Measurements from ENCODE around the gene SPATA6L. TPM values are rescaled to one million over a fixed set of nuclear protein-coding genes. Genes with fewer than 3 reads are reported as not detected.

Gene SPATA6L
- total RNA-seq, 2 donors from 2014 or later: 3.6 to 10.9 TPM

- H3K9me3 ChIP-seq: no peaks in the 10 kb centered on the region
- DNase-seq (no peak), ATAC-seq (no peak)
- no peak overlapping the region for H3K4me3 ChIP-seq
- H3K27ac ChIP-seq: no peak overlapping the region
- 100% methylated on average over 1 of the region's 1 CpG for WGBS, 2 donors
- H3K27me3 ChIP-seq: no peaks in the 10 kb centered on the region
- no peaks in the 10 kb centered on the region for H3K36me3 ChIP-seq (replicated peaks in 1 of 2; ENCODE audit: insufficient read depth in 1 of 2, low read depth in 2 of 2)
- H3K4me1 ChIP-seq: peaks cover 5% of the 10 kb centered on the region
- TF ChIP-seq, protein P1, sequence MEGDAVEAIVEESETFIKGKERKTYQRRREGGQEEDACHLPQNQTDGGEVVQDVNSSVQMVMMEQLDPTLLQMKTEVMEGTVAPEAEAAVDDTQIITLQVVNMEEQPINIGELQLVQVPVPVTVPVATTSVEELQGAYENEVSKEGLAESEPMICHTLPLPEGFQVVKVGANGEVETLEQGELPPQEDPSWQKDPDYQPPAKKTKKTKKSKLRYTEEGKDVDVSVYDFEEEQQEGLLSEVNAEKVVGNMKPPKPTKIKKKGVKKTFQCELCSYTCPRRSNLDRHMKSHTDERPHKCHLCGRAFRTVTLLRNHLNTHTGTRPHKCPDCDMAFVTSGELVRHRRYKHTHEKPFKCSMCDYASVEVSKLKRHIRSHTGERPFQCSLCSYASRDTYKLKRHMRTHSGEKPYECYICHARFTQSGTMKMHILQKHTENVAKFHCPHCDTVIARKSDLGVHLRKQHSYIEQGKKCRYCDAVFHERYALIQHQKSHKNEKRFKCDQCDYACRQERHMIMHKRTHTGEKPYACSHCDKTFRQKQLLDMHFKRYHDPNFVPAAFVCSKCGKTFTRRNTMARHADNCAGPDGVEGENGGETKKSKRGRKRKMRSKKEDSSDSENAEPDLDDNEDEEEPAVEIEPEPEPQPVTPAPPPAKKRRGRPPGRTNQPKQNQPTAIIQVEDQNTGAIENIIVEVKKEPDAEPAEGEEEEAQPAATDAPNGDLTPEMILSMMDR (IDR thresholded peaks at IDR 0.05): no peak
- no peak for TF ChIP-seq POLR2A (IDR thresholded peaks at IDR 0.05)
- intact Hi-C loops (cut with DNase I): no loop called here
These were observed 5.5 kb upstream of the SPATA6L start for GRCh38 chr9:4671737-4672136.

GRCh38 chr9:4670591-4670990 is 4.3 kb upstream of the SPATA6L start:
- no peaks in the 10 kb centered on the region for H3K27me3 ChIP-seq

DNA sequence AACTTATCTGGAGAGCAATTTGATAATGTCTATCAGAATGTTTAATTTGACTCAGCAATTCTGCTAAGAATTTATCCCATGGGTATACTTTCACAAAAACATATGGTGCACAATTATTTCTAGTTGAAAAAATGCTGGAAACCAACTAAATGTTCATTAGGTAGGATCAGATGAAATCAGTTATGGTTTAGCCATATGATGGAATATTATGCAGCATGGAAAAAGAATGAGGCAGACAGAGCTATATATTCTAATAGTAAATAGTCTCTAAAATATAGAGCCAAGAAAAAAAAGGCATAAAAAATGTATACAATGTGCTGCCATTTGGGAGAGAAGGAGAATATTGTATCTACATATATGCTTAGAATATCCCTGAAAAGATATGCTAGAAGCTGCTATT is 3.6 kb upstream of the SPATA6L start:
- H3K27ac ChIP-seq: no peak overlapping the region
- intact Hi-C loops (cut with DNase I): no loop called here
- H3K36me3 ChIP-seq (replicated peaks in 1 of 2; ENCODE audit: insufficient read depth in 1 of 2, low read depth in 2 of 2): no peaks in the 10 kb centered on the region
- no peak for TF ChIP-seq POLR2A (IDR thresholded peaks at IDR 0.05)
- TF ChIP-seq, protein P1 (IDR thresholded peaks at IDR 0.05): no peak
- no peak for ATAC-seq
- no peak overlapping the region for H3K4me3 ChIP-seq
- no peak for DNase-seq
- no peaks in the 10 kb centered on the region for H3K9me3 ChIP-seq
- no peaks in the 10 kb centered on the region for H3K27me3 ChIP-seq
- H3K4me1 ChIP-seq: peaks cover 17% of the 10 kb centered on the region

More at GRCh38 chr9:4670591-4670990, 4.3 kb upstream of the SPATA6L start:
- Histone ChIP-seq H3K9me3 (no peaks in the 10 kb centered on the region), H3K4me3 (no peak overlapping the region), H3K4me1 (peaks cover 10% of the 10 kb centered on the region), H3K36me3 (replicated peaks in 1 of 2; ENCODE audit: insufficient read depth in 1 of 2, low read depth in 2 of 2) (no peaks in the 10 kb centered on the region), H3K27ac (no peak overlapping the region)
- intact Hi-C loops (cut with DNase I): no loop called here
- DNase-seq (no peak), ATAC-seq (no peak)
- no peak for TF ChIP-seq POLR2A (IDR thresholded peaks at IDR 0.05)
- TF ChIP-seq, protein P1 (IDR thresholded peaks at IDR 0.05): no peak
- 86 to 88% methylated on average over 3 of the region's 3 CpGs for WGBS, 2 donors

GRCh38 chr9:4668604-4669003 is 2.3 kb upstream of the SPATA6L start:
- H3K36me3 ChIP-seq (replicated peaks in 1 of 2; ENCODE audit: insufficient read depth in 1 of 2, low read depth in 2 of 2): no peaks in the 10 kb centered on the region
- no peak for TF ChIP-seq POLR2A (IDR thresholded peaks at IDR 0.05)
- TF ChIP-seq, protein P1 (IDR thresholded peaks at IDR 0.05): no peak
- H3K27ac ChIP-seq: no peak overlapping the region
- no peaks in the 10 kb centered on the region for H3K27me3 ChIP-seq
- WGBS, 2 donors: 73 to 91% methylated on average over 2 of the region's 2 CpGs
- H3K4me1 ChIP-seq: peaks cover 30% of the 10 kb centered on the region
- no peak overlapping the region for H3K4me3 ChIP-seq
- ATAC-seq: no peak
- H3K9me3 ChIP-seq: no peaks in the 10 kb centered on the region
- DNase-seq: no peak
- intact Hi-C loops (cut with DNase I): no loop called here

- ATAC-seq (no peak), DNase-seq (no peak)
- H3K4me1 ChIP-seq: peaks cover 40% of the 10 kb centered on the region
- H3K9me3 ChIP-seq: no peaks in the 10 kb centered on the region
- no peaks in the 10 kb centered on the region for H3K27me3 ChIP-seq
- no peaks in the 10 kb centered on the region for H3K36me3 ChIP-seq (replicated peaks in 1 of 2; ENCODE audit: insufficient read depth in 1 of 2, low read depth in 2 of 2)
- H3K4me3 ChIP-seq: no peak overlapping the region
- no peak for TF ChIP-seq POLR2A (IDR thresholded peaks at IDR 0.05)
- TF ChIP-seq, protein P1 (IDR thresholded peaks at IDR 0.05): no peak
- intact Hi-C loops (cut with DNase I): no loop called here
- WGBS, 2 donors: 92% methylated on average over 1 of the region's 1 CpG
- H3K27ac ChIP-seq: no peak overlapping the region
These were observed 1.4 kb upstream of the SPATA6L start for GRCh38 chr9:4667681-4668080.

Measured in body of pancreas (tissue), 4 donors.